ENCODE measurements around the gene LPO.

The LPO gene

GRCh38 chr17:58263773-58264172 is 25.4 kb downstream of the LPO start:
- no peaks in the 10 kb centered on the region for H3K36me3 ChIP-seq (ENCODE audit: control insufficient read depth, low read length)
- H3K79me2 ChIP-seq (ENCODE audit: control insufficient read depth, low read length), result no peaks in the 10 kb centered on the region
- H3K27ac ChIP-seq (ENCODE audit: low read depth, low read length), result no peak overlapping the region
- H3K4me3 ChIP-seq (ENCODE audit: low read length), result no peak overlapping the region
- H3K4me2 ChIP-seq (ENCODE audit: low read length), result no peak overlapping the region
- H3K9me3 ChIP-seq (ENCODE audit: control insufficient read depth, insufficient read depth, low read length), result no peaks in the 10 kb centered on the region
- H4K20me1 ChIP-seq (ENCODE audit: control insufficient read depth, insufficient read depth, low read depth, low read length), result no peaks in the 10 kb centered on the region
- H3F3A ChIP-seq (ENCODE audit: control insufficient read depth, insufficient read depth), result no peaks in the 10 kb centered on the region
- peaks cover 42% of the 10 kb centered on the region for H3K27me3 ChIP-seq (ENCODE audit: control insufficient read depth, low read length)
- H3K9me2 ChIP-seq (replicated peaks; ENCODE audit: control insufficient read depth, low read length), result no peaks in the 10 kb centered on the region
- TF ChIP-seq EZH2phosphoT487 (IDR thresholded peaks at IDR 0.05; ENCODE audit: borderline replicate concordance, low read length) (no peak), CTCF (IDR thresholded peaks at IDR 0.05; ENCODE audit: low read depth, low read length, poor library complexity, severe bottlenecking) (no peak)
- no peaks in the 10 kb centered on the region for H3K4me1 ChIP-seq (ENCODE audit: control insufficient read depth, low read length)

GRCh38 chr17:58264407-58265103 is 26.2 kb downstream of the LPO start:
- Histone ChIP-seq H4K20me1 (ENCODE audit: control insufficient read depth, insufficient read depth, low read depth, low read length) (no peaks in the 10 kb centered on the region), H3K4me2 (ENCODE audit: low read length) (no peak overlapping the region), H3K27me3 (ENCODE audit: control insufficient read depth, low read length) (peaks cover 42% of the 10 kb centered on the region), H3K9me3 (ENCODE audit: control insufficient read depth, insufficient read depth, low read length) (no peaks in the 10 kb centered on the region), H3K27ac (ENCODE audit: low read depth, low read length) (no peak overlapping the region), H3K36me3 (ENCODE audit: control insufficient read depth, low read length) (no peaks in the 10 kb centered on the region), H3F3A (ENCODE audit: control insufficient read depth, insufficient read depth) (no peaks in the 10 kb centered on the region), H3K9me2 (replicated peaks; ENCODE audit: control insufficient read depth, low read length) (no peaks in the 10 kb centered on the region), H3K4me3 (ENCODE audit: low read length) (no peak overlapping the region), H3K4me1 (ENCODE audit: control insufficient read depth, low read length) (no peaks in the 10 kb centered on the region), H3K79me2 (ENCODE audit: control insufficient read depth, low read length) (no peaks in the 10 kb centered on the region)
- no peak for TF ChIP-seq EZH2phosphoT487 (IDR thresholded peaks at IDR 0.05; ENCODE audit: borderline replicate concordance, low read length)
- TF ChIP-seq CTCF (IDR thresholded peaks at IDR 0.05; ENCODE audit: low read depth, low read length, poor library complexity, severe bottlenecking), result no peak

- Histone ChIP-seq H3K36me3 (ENCODE audit: control insufficient read depth, low read length) (no peaks in the 10 kb centered on the region), H3K4me1 (ENCODE audit: control insufficient read depth, low read length) (no peaks in the 10 kb centered on the region)
Measured at GRCh38 chr17:58265271-58265670, 26.9 kb downstream of the LPO start.

More at GRCh38 chr17:58265271-58265670, 26.9 kb downstream of the LPO start:
- no peaks in the 10 kb centered on the region for H3K79me2 ChIP-seq (ENCODE audit: control insufficient read depth, low read length)
- H3K27me3 ChIP-seq (ENCODE audit: control insufficient read depth, low read length), result peaks cover 40% of the 10 kb centered on the region
- H3K4me2 ChIP-seq (ENCODE audit: low read length), result no peak overlapping the region
- H3K27ac ChIP-seq (ENCODE audit: low read depth, low read length), result no peak overlapping the region
- H3K9me3 ChIP-seq (ENCODE audit: control insufficient read depth, insufficient read depth, low read length), result no peaks in the 10 kb centered on the region
- TF ChIP-seq EZH2phosphoT487 (IDR thresholded peaks at IDR 0.05; ENCODE audit: borderline replicate concordance, low read length) (no peak), CTCF (IDR thresholded peaks at IDR 0.05; ENCODE audit: low read depth, low read length, poor library complexity, severe bottlenecking) (no peak)
- no peaks in the 10 kb centered on the region for H3K9me2 ChIP-seq (replicated peaks; ENCODE audit: control insufficient read depth, low read length)
- H4K20me1 ChIP-seq (ENCODE audit: control insufficient read depth, insufficient read depth, low read depth, low read length), result no peaks in the 10 kb centered on the region
- no peaks in the 10 kb centered on the region for H3F3A ChIP-seq (ENCODE audit: control insufficient read depth, insufficient read depth)
- no peak overlapping the region for H3K4me3 ChIP-seq (ENCODE audit: low read length)
